ENCODE measurements around the gene SLAIN1.

Gene SLAIN1

DNA sequence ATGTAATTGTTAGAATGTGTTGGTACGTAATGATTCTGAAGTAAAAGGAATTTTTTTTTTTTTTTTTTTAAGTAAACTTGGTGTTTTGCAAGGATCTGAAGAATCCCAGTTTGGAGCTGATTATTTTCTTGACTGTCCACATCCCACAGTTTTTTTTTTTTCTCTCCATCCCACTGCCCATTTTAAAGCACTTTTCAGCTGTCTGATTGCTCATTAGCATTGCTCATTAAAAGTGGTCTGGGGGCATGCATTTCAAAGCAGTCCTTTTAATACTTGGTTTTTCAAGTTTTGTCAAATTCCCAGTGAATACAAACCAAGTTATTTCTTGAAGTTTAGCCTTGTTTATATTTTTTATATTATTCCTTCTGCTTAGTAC lies 44.1 kb downstream of the SLAIN1 start:
- H3K27ac ChIP-seq: no peak overlapping the region

DNA sequence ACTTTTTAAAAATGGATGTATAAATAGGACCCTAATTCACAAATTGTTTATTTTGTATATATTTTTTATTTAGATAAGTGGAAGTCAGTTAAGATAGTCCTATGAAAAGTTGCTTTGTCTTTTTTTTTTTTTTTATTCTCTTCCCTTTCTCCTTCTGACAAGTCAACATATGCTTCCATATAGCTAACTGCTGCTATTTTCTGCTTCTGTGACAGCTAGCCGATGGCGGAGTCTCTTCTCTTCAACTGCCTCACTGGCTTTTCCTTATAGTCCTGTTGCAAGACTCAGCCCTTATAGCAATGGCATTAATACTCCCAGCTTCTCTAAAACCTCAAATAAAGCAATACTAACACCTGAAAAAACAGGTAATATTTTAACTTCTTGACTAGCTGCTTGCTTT lies 45.3 kb downstream of the SLAIN1 start:
- no peak overlapping the region for H3K27ac ChIP-seq
- TF ChIP-seq, protein P1, sequence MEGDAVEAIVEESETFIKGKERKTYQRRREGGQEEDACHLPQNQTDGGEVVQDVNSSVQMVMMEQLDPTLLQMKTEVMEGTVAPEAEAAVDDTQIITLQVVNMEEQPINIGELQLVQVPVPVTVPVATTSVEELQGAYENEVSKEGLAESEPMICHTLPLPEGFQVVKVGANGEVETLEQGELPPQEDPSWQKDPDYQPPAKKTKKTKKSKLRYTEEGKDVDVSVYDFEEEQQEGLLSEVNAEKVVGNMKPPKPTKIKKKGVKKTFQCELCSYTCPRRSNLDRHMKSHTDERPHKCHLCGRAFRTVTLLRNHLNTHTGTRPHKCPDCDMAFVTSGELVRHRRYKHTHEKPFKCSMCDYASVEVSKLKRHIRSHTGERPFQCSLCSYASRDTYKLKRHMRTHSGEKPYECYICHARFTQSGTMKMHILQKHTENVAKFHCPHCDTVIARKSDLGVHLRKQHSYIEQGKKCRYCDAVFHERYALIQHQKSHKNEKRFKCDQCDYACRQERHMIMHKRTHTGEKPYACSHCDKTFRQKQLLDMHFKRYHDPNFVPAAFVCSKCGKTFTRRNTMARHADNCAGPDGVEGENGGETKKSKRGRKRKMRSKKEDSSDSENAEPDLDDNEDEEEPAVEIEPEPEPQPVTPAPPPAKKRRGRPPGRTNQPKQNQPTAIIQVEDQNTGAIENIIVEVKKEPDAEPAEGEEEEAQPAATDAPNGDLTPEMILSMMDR (conservative IDR thresholded peaks at IDR 0.05): no peak

More for the DNA sequence above, 44.1 kb downstream of the SLAIN1 start:
- TF ChIP-seq, protein P1 (conservative IDR thresholded peaks at IDR 0.05): no peak

DNA sequence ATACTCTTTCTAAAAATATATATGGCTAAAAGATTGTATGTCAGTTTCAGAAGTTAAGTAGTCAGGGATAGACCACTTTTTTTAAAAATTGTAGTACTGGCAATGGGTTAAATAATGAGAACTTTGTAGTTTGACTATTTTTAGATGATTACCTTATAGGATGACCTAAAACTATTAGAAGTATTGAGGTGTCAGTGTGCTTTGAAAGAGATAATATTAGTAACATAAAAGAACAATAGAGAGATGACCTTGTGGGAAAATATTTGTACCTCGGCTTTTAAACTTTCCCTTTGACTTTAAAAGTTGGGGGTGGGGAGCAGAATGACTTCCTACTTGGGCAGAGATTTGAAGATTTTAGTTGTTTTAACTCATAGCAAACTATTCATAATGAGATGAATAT lies 48.3 kb downstream of the SLAIN1 start:
- TF ChIP-seq, protein P1 (conservative IDR thresholded peaks at IDR 0.05): no peak
- H3K27ac ChIP-seq: no peak overlapping the region

DNA sequence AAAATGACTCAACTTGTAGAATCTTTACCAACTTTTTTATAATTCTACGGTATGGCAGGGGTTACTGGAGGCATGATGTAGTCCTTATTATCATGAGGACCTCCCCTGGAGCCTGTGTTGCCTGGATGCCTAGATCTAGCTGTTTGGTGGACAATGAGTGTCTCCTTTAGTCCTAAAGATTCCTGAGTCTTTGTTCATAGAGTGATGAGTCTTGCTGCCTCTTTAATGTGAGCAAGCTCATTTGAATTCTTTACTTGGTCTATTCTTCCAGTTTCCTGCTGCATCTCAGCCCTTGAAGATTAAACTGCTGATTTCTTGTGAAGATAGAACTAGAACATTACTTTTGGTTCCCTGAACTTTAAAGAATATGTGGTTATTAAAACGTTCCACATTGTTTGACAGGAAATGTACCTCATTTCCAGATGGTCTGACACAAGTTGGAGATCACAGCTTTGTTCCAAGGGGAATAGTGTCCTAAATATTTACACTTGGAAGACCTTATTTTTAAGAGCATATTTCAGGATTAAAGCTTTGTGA lies 51.9 kb downstream of the SLAIN1 start:
- H3K27ac ChIP-seq: no peak overlapping the region
- TF ChIP-seq, protein P1 (conservative IDR thresholded peaks at IDR 0.05): no peak

DNA sequence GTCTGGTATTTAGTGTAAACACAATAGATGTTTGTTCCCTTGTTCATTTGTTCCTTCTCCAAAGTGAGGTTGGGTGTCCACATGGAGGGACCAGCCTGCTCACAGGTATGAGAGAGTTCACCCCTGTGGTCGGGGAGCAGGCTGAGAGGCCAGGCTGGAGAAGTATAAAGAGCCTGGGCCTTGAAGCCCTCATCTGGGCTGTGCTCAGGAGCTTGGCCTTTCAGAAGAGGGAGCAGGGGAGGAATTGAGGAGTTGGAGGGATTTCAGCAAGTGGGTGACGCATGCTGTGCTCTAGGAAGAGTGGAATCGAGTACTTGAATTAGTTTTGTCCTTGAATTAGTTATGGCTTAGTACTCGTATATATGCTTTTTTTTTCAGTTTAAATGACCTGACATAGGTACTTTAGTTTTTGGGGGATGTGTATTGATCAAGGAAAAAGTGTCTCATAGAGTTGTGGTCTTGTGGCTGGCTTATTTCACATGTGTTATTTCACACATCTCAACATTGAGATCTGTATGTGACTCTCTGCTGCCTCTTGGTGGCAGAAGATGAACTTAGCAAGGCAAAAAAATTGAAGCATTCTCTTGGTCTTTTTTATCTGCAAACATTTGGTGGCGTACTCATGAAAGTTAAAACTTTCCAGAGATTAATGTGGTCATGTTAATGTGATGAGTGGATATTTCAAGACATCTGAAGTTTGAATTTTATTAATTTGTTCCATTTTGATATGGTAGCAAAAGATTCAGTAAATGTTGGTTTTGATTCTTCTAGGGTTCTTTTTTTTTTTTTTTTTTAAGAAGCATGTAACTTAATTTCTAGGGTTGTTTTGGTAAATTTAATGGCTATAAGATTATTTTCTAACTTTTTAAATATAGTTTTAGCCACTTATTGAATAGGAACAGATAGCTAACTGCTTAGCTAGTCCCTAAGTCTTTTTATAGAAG lies 54.3 kb downstream of the SLAIN1 start:
- TF ChIP-seq, protein P1 (conservative IDR thresholded peaks at IDR 0.05): peak; percentile 89
- no peak overlapping the region for H3K27ac ChIP-seq

DNA sequence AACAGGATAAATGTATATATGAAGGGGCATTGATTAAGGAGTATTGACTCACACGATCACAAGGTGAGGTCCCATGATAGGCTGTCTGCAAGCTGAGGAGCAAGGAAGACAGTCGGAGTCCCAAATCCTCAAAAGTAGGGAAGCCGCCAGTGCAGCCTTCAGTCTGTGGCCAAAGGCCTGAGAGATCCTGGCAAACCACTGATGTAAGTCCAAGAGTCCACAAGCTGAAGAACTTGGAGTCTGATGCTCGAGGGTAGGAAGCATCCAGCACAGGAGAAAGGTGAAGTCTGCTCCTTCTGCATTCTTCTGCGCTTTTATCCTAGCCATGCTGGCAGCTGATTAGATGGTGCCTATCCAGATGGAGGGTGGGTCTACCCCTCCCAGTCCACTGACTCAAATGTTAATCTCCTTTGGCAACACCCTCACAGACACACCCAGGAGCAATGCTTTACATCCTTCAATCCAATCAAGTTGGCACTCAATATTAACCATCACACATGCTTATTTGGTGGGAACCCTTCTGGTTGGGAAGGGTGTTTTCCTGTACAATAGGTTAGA lies 55.1 kb downstream of the SLAIN1 start:
- TF ChIP-seq, protein P1 (conservative IDR thresholded peaks at IDR 0.05): no peak
- H3K27ac ChIP-seq: no peak overlapping the region

DNA sequence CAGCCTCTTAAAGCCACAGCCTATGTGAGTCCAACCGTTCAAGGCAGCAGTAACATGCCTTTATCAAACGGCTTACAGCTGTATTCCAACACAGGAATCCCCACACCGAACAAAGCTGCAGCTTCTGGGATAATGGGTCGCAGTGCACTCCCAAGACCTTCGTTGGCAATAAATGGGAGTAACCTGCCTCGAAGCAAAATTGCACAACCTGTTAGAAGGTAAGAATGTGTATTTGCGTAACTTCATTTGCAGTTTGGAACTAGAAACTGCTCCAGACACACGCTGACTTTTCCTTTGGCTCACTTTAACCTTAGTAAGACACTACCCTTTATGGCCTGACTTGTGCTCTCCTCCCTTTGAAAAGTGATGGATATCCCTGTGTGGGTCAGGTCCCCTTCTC lies 63.4 kb downstream of the SLAIN1 start:
- TF ChIP-seq, protein P1 (conservative IDR thresholded peaks at IDR 0.05): no peak
- H3K27ac ChIP-seq: no peak overlapping the region

All from VCaP (cell line).